NCI-H1930 (cell line): ENCODE results near the gene RFC4.

ENCODE experiments used
- DNase-seq, 2 experiments: peaks; one replicate each; lab custom pipeline; 2025; lab: John Stamatoyannopoulos, UW

The RFC4 gene

DNA sequence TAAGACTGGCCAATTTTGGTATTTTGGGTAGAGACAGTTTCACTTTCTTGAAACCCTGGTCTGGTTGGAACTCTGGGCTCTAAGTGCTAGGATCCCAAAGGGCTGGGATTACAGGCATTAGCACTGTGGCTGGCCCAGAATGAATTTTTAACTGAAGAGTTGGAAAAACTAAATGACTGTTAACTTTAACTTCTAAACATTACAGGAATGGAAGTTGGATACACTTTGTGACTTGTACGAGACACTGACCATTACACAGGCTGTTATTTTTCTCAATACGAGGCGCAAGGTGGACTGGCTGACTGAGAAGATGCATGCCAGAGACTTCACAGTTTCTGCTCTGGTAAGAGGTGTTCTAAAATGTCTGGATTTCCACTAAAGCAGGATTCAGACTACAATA, 19.4 kb downstream of the RFC4 start:
- no peak for DNase-seq

DNA sequence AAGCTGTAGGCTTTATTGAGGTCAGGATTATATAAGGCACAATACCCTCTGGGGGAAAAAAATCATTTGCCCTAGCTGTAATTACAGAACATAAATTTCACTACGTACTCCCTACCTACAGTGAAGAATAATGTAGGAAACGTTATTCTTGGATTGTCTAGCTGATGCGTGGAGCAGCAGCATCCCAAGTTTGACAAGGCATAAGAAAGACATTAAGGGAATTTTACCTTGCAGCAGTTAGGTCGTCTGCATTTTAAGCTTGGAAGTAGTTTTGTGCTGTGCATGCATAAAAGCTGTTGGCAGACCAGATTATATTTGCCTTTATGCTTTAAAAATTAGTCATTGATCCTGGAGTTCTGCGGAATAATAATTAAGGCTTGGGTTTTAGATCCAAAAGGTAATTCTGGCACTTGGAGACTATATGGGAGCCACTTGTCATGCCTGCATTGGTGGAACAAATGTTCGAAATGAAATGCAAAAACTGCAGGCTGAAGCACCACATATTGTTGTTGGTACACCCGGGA, 20.7 kb downstream of the RFC4 start:
- DNase-seq, result no peak

DNA sequence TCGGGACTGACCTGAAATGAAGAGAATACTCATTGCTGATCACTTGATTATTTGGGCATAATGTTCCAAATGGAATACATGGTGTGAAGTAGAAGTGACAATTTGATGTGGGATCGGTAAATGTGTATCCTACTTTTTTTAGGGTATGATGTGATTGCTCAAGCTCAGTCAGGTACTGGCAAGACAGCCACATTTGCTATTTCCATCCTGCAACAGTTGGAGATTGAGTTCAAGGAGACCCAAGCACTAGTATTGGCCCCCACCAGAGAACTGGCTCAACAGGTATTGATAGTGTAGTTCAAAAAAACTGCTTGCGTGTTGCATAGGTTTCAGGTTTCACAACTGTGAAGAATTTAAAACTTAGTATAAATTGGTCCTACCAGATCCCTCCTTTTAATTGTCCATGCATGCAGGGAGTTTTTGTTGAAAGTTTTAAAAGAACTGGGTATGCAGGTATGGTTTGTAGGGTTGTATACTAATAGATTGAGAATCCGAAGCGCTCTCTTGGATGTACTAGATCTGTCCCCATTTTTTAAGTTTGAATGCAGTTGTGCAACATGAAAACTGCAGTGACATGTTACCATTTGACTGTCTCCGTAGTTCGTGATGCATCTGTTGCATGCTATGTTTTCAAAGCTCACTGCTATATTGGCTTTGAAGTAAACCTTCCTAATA, 21.3 kb downstream of the RFC4 start:
- no peak for DNase-seq

DNA sequence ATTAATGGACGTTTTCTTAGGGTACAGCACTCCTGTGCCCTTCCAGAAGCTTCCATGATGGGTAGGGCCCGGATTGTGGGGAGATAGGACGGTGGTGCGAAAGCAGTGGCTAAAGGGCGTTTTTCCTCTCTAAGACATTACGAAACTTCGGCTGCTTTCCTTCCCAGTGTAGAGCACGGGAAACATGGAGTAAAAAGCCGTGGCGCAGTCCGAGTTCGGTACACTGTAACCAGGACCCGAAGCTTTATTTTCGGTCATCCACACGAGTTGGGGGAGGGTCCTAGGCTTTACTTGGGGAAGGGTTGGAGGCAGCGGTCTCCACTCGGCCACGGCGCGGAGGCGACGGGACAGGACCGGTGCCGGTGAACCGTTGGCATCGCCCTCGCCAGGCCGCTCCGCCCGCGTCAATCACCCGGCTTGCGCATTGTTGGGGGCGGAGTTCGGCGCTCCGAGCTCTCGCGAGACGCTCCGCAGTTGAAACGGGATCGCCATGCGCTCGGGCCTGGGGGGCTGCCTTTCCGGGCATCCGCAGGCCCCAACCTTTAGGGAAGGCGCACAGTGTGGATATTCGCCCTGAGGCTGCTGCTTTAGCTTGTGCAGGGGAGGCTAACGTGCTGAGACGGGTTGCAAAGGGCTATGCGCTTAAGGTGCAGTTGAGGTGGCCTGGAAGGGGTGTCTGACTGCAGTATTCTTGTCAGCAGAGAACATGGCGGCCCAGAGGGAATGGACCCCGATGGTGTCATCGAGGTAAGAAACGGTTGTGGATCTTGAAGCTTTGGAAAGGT, 22.4 kb downstream of the RFC4 start:
- peak in 1 of 2 experiments; percentile 68 for DNase-seq

DNA sequence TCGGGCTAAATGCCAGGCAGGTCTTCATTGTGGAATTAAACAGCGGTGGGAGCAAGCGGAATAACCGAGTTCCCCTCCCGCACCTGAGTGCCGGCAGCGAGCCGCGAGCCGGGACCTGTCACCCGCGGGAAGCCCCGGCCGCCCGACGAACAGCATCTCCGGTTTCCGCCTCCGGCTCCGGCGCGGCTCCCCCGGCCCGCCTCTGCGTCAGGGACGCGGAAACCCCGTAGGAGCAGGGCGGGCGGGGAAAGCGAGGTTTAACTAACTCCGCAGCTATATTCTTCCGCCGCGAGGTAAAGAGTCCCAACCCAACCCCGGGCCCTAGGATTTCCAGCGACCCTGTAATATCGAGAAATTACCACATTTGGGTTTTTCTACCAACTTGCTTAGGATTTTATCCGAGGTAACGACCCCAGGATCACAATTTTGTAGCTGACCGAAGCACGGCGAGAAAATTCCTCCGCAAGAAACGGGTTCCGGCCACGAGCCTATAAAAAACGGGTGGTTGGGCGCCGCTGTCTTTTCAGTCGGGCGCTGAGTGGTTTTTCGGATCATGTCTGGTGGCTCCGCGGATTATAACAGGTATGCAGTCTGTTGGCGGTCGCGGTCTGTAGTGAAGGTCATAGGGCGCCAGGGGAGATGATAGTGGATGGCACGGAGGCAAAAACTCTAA, 23.1 kb downstream of the RFC4 start, which contains the start of gene EIF4A2:
TSS of gene EIF4A2 (plus strand) at position 520 of the 673 bp plus-strand sequence. CDS start at position 554, 34 bp downstream.
- peak; percentile 76 to 86 for DNase-seq

DNA sequence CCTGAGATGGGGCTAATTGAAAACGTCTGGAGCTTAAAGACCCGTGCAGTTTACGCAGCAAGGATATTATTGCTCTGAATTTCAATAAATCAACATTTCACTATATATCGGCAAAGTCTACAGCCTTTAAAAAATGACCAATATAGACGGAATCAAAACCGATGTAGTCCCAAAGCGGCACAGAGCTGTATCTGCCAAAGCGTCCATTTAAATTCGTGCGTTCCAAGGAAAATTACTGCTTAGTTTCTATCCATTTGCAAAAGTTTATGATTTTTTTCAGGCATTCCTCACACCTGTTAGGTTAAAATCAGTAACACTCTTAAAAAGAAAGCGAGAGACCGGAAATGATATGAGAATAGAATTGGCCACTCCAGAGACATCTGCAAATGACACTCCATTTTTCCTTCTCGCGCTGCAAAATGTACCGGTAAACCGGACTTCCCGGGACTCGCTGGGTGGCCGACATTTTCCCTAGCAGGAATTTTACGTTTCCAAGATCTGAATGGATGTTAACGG, 23.7 kb downstream of the RFC4 start:
- DNase-seq, result no peak

DNA sequence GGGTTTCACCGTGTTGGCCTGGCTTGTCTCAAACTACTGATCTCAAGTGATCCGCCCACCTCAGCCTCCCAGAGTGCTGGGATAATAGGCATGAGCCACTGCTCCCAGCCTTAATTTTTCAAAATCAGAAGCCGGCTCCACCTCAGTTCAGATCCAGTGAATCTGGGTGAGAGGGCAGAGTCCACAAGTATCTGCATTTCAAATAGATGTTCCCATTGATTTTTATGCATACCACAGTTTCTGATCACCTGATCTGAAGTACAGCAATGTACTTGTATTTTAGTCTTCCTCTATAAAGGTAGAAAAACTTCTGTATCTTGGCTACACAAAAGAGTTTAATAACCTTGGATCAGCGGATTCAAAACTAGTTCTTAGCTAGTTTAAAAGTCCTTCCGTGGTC, 27.1 kb downstream of the RFC4 start:
- no peak for DNase-seq

- DNase-seq, result no peak
Measured at GRCh38 chr3:186775999-186776398, 30.3 kb downstream of the RFC4 start.

- no peak for DNase-seq
Measured at GRCh38 chr3:186772701-186773417, 33.4 kb downstream of the RFC4 start.

DNA sequence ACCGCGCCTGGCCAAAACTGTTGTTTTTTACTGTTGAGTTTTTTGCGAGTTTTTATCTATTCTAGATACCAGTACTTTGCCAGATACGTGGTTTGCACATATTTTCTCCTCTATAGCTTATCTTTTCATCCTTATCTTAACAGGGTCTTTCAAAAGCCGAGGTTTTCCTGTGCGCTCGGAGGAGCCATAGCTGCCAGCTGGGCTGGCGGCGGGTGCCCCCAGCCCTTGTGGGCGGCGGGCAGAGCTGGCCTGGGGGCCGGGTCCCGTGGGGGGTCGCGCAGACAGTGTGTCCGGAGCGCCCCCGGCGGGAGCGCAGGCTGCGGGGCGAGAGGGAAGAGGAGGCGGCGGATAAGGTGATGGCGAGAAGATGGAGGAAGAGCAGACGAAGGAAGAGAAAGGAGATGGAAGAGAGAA, 34.0 kb downstream of the RFC4 start:
- no peak for DNase-seq

DNA sequence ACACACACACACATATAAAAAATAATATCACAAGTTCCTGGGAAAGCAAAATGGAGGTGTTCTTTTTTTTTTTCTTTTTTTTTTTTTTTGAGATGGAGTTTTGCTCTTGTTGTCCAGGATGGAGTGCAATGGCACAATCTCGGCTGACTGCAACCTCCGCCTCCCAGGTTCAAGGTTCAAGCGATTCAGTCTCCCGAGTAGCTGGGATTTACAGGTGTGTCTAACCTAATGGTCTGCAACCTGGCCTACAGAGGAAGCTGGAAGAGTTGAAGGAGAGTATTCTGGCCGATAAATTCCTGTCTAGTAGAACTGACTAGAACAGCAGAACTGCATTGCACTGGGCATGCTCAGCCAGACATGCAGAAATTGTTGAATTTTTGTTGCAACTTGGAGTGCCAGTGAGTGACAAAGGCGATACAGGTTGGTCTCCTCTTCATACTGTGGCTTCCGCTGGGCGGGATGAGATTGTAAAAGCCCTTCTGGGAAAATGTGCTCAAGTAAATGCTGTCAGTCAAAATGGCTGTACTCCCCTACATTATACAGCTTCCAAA, 45.3 kb downstream of the RFC4 start:
- no peak for DNase-seq

- DNase-seq, result no peak
Measured at GRCh38 chr3:186760141-186760833, 46.0 kb downstream of the RFC4 start.

GRCh38 chr3:186759231-186759930, 46.9 kb downstream of the RFC4 start:
- no peak for DNase-seq

DNA sequence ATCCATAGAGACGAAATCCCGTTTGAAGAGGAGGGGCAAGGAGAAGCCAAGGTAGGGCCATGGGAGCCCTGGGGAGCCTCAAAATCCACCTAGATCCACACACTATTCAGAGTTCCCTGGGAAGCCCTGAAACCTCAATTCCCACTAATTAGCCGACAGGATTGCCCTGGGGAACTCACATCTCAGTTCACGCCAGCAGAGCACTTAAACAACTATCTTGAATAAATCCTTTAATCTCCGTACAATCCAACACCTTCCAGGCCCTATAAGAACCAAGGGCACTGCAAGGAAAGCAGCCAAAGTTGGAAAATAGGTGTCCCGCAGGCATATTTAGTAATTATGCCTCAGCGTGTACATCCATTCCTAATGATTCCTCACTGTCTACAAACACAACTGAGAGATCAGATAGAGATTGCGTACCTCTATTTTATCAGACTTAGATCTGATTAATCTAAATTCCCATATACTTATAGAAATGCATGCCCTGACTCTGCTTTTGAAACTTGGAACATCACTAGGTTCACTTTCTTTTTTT, 48.5 kb downstream of the RFC4 start:
- DNase-seq, result no peak

GRCh38 chr3:186757214-186757613, 49.1 kb downstream of the RFC4 start:
- DNase-seq, result no peak

- no peak for DNase-seq
Measured at GRCh38 chr3:186754871-186755270, 51.4 kb downstream of the RFC4 start.

GRCh38 chr3:186754006-186754405, 52.3 kb downstream of the RFC4 start:
- DNase-seq, result no peak

DNA sequence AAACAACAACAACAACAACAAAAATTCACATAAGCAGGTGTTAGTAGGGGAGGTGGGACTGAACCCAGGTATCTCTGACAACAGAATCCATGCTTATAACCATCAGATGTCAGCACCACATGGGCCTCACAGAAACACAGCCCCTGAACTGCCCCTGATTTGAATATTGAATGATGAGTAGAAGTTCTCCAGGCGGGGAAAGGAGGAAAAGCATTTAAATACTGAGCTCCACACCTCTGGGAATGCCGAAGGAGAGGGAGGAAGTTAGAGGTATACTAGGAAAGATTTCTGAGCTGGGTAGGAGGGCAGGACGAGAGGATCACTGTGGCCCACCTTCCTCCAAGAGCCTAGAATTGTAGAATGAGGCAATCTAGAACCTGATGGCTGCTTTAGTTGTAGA, 54.8 kb downstream of the RFC4 start:
- no peak for DNase-seq

DNA sequence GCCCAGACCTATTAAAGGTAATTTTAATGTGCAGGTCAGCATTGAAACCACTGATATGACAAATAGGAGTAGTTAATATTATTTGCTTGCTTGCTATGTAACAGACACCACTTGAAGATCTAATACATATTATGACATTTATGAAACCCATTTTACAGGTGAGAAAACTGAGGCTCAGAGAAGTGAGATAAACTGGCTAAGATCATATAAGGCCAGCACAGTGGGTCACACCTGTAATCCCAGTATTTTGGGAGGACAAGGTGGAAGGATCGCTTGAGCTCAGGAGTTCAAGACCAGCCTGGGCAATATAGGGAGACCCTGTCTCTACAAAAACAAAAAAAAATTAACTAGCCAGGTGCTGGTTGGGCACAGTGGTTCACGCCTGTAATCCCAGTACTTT, 56.0 kb downstream of the RFC4 start:
- no peak for DNase-seq

DNA sequence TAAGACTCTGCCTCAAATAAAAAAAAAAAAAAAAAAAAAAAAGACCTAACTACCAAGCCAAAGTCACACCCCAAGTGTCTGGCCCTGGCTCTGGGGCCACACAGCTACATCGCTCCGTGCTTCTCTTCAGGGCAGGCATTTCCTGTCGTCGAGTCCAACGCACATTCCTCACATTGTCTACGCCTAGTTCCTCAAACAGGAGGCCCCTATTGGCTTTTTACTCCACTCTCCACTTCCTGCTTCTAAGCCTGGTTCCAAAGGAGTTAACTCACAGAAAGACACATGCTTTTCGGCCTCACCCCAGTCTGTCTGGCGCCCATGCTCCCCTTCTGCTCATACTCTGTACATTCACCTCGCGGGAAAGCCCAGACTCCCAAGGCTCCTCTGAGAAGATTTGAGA, 60.3 kb downstream of the RFC4 start:
- no peak for DNase-seq
